ENCODE data around the gene GALNT2.

GALNT2 gene

GRCh38 chr1:230175839-230176238 is 108.8 kb downstream of the GALNT2 start:
- Histone ChIP-seq H3K27ac (replicated peaks) (no peak overlapping the region; the same call in 1 of the 2 replicates), H3K27me3 (ENCODE audit: insufficient read depth, poor library complexity, severe bottlenecking) (no peaks in the 10 kb centered on the region), H3K4me3 (replicated peaks; ENCODE audit: insufficient read depth, low read length) (no peak overlapping the region)
- no peak for DNase-seq (ENCODE audit: low read depth in 1 of 2, low spot score in 1 of 2)
- TF ChIP-seq GABPA (IDR thresholded peaks at IDR 0.05; ENCODE audit: low read depth) (no peak), POLR2AphosphoS5 (IDR thresholded peaks at IDR 0.05; ENCODE audit: low read depth) (no peak), SPI1 (IDR thresholded peaks at IDR 0.05; ENCODE audit: borderline replicate concordance, low read depth) (no peak)

GRCh38 chr1:230176326-230176725 is 109.3 kb downstream of the GALNT2 start:
- Histone ChIP-seq H3K4me3 (replicated peaks; ENCODE audit: insufficient read depth, low read length) (no peak overlapping the region), H3K27ac (replicated peaks) (no peak overlapping the region; the same call in 1 of the 2 replicates), H3K27me3 (ENCODE audit: insufficient read depth, poor library complexity, severe bottlenecking) (no peaks in the 10 kb centered on the region)
- TF ChIP-seq REST (IDR thresholded peaks at IDR 0.05; ENCODE audit: insufficient replicate concordance, low read depth) = no peak
- TF ChIP-seq CTCF (IDR thresholded peaks at IDR 0.05; ENCODE audit: insufficient read depth, low read length) = no peak
- TF ChIP-seq POLR2AphosphoS5 (IDR thresholded peaks at IDR 0.05; ENCODE audit: low read depth) = no peak
- TF ChIP-seq GABPA (IDR thresholded peaks at IDR 0.05; ENCODE audit: low read depth) = no peak
- TF ChIP-seq SPI1 (IDR thresholded peaks at IDR 0.05; ENCODE audit: borderline replicate concordance, low read depth) = no peak
- DNase-seq (ENCODE audit: low read depth in 1 of 2, low spot score in 1 of 2) = no peak

- TF ChIP-seq CTCF (IDR thresholded peaks at IDR 0.05; ENCODE audit: insufficient read depth, low read length) (no peak), GABPA (IDR thresholded peaks at IDR 0.05; ENCODE audit: low read depth) (no peak)
- no peak overlapping the region for H3K4me3 ChIP-seq (replicated peaks; ENCODE audit: insufficient read depth, low read length)
- no peak overlapping the region; the same call in 1 of the 2 replicates for H3K27ac ChIP-seq (replicated peaks)
- peak in 1 of 2 experiments; percentile 38 for DNase-seq (ENCODE audit: low read depth in 1 of 2, low spot score in 1 of 2)
- H3K27me3 ChIP-seq (ENCODE audit: insufficient read depth, poor library complexity, severe bottlenecking) = no peaks in the 10 kb centered on the region
Observed at GRCh38 chr1:230176871-230177411, 109.9 kb downstream of the GALNT2 start.

GRCh38 chr1:230179249-230179648 is 112.2 kb downstream of the GALNT2 start:
- H3K4me3 ChIP-seq (replicated peaks; ENCODE audit: insufficient read depth, low read length) = no peak overlapping the region
- no peaks in the 10 kb centered on the region for H3K27me3 ChIP-seq (ENCODE audit: insufficient read depth, poor library complexity, severe bottlenecking)
- TF ChIP-seq REST (IDR thresholded peaks at IDR 0.05; ENCODE audit: insufficient replicate concordance, low read depth) (no peak), SPI1 (IDR thresholded peaks at IDR 0.05; ENCODE audit: borderline replicate concordance, low read depth) (no peak), CTCF (IDR thresholded peaks at IDR 0.05; ENCODE audit: insufficient read depth, low read length) (no peak), GABPA (IDR thresholded peaks at IDR 0.05; ENCODE audit: low read depth) (no peak), POLR2AphosphoS5 (IDR thresholded peaks at IDR 0.05; ENCODE audit: low read depth) (no peak)
- no peak for DNase-seq (ENCODE audit: low read depth in 1 of 2, low spot score in 1 of 2)
- H3K27ac ChIP-seq (replicated peaks) = no peak overlapping the region
